ENCODE results near the gene FRMD8. TPM values are rescaled to one million over a fixed set of nuclear protein-coding genes. Genes with fewer than 3 reads are reported as not detected.
"Not testable (repeated sequence)": the region's sequence is repeated elsewhere in the genome, so short reads cannot be mapped to it uniquely, and the experiment has no call there.

The FRMD8 gene
- total RNA-seq, 4 donors from 2014 or later: 30.4 to 37.3 (median 34.7) TPM

DNA sequence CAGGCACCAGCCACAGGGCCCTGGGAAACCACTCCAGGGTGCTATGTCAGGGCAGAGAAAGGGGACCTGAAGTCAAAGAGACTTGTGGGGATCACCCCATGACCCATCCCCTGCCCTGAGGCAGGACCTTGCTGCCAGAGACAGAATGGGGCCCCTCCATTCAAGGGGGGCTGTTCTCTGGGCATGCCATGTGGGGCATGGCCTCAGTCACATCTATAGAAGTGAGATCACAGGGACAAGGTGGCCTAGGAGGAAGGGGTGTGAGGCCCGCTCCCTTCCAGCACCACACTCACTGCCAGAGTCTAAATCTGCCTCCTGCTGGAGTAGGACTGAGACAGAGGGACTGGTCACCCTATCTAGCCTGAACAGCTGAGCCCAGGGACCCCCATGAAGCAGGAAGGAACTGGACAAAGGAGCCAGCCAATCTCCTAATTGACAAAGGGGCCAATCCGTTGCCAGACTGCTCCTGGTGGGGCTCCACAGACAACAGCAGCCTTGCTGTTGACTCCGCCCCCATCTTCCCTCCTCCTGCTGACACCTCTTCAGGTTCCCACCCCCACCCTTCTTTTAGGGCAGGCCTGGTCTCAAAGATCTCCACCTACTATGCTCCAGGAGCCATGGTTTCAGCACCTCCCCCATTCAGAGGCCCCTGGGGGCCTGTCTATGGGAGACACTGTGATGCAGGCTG lies 62.1 kb downstream of the FRMD8 start:
- WGBS: 75% methylated on average over 3 of the region's 3 CpGs
- no peak for DNase-seq (ENCODE audit: extremely low spot score)

GRCh38 chr11:65451301-65451700 lies 64.9 kb downstream of the FRMD8 start:
- H3K27me3 ChIP-seq; H3K27ac ChIP-seq (replicated peaks in 1 of 4); DNase-seq (ENCODE audit: extremely low spot score); intact Hi-C loops (cut with DNase I); H3K9me3 ChIP-seq; H3K4me3 ChIP-seq; H3K36me3 ChIP-seq: not testable (repeated sequence)
- no CpG with 5 or more reads among the region's 30 CpGs for WGBS
- peaks cover 25 to 36% (median 30%) of the 10 kb centered on the region in 4 donors for H3K4me1 ChIP-seq

More for the DNA sequence above, 62.1 kb downstream of the FRMD8 start:
- TF ChIP-seq POLR2A (IDR thresholded peaks at IDR 0.05; ENCODE audit: low read depth): no peak
- peak; percentile 34 to 63 for TF ChIP-seq POLR2AphosphoS5 (IDR thresholded peaks at IDR 0.05)
- no peaks in the 10 kb centered on the region for H3K9me3 ChIP-seq
- peaks cover 13 to 31% (median 20%) of the 10 kb centered on the region in 4 donors for H3K4me1 ChIP-seq
- peak overlapping the region; percentile 40 to 78 (median 69) for H3K27ac ChIP-seq (replicated peaks in 1 of 4)
- H3K36me3 ChIP-seq: peaks cover 21 to 37% (median 31%) of the 10 kb centered on the region in 4 donors
- intact Hi-C loops (cut with DNase I): no loop called here
- H3K4me3 ChIP-seq: no peak overlapping the region
- H3K27me3 ChIP-seq: no peaks in the 10 kb centered on the region

DNA sequence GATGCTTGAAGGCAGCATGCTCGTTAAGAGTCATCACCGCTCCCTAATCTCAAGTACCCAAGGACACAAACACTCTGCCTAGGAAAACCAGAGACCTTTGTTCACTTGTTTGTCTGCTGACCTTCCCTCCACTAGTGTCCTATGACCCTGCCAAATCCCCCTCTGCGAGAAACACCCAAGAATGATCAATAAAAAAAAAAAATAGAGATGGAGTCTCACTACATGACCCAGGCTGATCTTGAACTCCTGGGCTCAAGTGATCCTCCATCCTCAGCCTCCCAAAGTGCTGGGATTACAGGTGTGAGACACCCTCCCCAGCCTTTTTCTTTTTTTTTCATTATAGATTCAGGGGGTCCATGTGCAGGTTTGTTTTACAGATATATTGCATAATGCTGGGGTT lies 65.8 kb downstream of the FRMD8 start:
- DNase-seq (ENCODE audit: extremely low spot score); H3K36me3 ChIP-seq; H3K27me3 ChIP-seq; H3K9me3 ChIP-seq; intact Hi-C loops (cut with DNase I); H3K4me3 ChIP-seq: not testable (repeated sequence)
- Histone ChIP-seq H3K4me1 (peaks cover 25 to 36% (median 31%) of the 10 kb centered on the region in 4 donors), H3K27ac (replicated peaks in 1 of 4) (peak overlapping the region; percentile 76 to 92 (median 88))
- 86% methylated on average over 1 of the region's 3 CpGs for WGBS

GRCh38 chr11:65452806-65453490 lies 66.5 kb downstream of the FRMD8 start:
- Histone ChIP-seq H3K36me3 (no peaks in the 10 kb centered on the region), H3K9me3 (no peaks in the 10 kb centered on the region), H3K27ac (replicated peaks in 1 of 4) (peak overlapping the region; percentile 76 to 92 (median 88)), H3K27me3 (no peaks in the 10 kb centered on the region), H3K4me1 (peaks cover 25 to 36% (median 31%) of the 10 kb centered on the region in 4 donors), H3K4me3 (no peak overlapping the region)
- DNase-seq (ENCODE audit: extremely low spot score): no peak
- TF ChIP-seq POLR2A (IDR thresholded peaks at IDR 0.05; ENCODE audit: low read depth) (no peak), POLR2AphosphoS5 (IDR thresholded peaks at IDR 0.05) (peak; percentile 43 to 61)
- WGBS: 50% methylated on average over 8 of the region's 8 CpGs
- intact Hi-C loops (cut with DNase I): no loop called here

DNA sequence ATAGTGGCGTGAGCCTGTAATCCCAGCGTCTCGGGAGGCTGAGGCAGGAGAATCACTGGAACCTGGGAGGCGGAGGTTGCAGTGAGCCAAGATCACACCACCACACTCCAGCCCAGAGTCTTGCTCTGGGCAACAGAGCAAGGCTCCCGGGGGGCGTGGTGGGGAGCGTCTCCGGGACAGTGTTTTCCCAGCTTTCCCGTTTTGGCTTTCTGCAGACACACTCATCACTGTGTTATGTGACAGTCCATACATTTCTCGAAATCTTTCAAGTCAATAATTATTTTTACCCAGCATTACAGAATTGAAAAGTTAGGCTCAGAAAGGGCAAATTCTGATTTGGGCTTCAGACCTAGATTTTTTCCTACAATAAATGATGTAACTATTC lies 67.9 kb downstream of the FRMD8 start:
- DNase-seq (ENCODE audit: extremely low spot score): no peak
- Histone ChIP-seq H3K9me3 (no peaks in the 10 kb centered on the region), H3K4me1 (peaks cover 25 to 36% (median 31%) of the 10 kb centered on the region in 4 donors), H3K27ac (replicated peaks in 1 of 4) (peak overlapping the region; percentile 76 to 92 (median 88)), H3K4me3 (peak overlapping the region; percentile 49 to 62 (median 58)), H3K36me3 (no peaks in the 10 kb centered on the region), H3K27me3 (no peaks in the 10 kb centered on the region)
- intact Hi-C loops (cut with DNase I): no loop called here
- TF ChIP-seq POLR2AphosphoS5 (IDR thresholded peaks at IDR 0.05): no peak
- TF ChIP-seq, protein P1, sequence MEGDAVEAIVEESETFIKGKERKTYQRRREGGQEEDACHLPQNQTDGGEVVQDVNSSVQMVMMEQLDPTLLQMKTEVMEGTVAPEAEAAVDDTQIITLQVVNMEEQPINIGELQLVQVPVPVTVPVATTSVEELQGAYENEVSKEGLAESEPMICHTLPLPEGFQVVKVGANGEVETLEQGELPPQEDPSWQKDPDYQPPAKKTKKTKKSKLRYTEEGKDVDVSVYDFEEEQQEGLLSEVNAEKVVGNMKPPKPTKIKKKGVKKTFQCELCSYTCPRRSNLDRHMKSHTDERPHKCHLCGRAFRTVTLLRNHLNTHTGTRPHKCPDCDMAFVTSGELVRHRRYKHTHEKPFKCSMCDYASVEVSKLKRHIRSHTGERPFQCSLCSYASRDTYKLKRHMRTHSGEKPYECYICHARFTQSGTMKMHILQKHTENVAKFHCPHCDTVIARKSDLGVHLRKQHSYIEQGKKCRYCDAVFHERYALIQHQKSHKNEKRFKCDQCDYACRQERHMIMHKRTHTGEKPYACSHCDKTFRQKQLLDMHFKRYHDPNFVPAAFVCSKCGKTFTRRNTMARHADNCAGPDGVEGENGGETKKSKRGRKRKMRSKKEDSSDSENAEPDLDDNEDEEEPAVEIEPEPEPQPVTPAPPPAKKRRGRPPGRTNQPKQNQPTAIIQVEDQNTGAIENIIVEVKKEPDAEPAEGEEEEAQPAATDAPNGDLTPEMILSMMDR (IDR thresholded peaks at IDR 0.05): no peak
- no peak for TF ChIP-seq EP300 (IDR thresholded peaks at IDR 0.05)
- no peak for TF ChIP-seq POLR2A (IDR thresholded peaks at IDR 0.05; ENCODE audit: low read depth)
- WGBS: 68% methylated on average over 9 of the region's 10 CpGs

DNA sequence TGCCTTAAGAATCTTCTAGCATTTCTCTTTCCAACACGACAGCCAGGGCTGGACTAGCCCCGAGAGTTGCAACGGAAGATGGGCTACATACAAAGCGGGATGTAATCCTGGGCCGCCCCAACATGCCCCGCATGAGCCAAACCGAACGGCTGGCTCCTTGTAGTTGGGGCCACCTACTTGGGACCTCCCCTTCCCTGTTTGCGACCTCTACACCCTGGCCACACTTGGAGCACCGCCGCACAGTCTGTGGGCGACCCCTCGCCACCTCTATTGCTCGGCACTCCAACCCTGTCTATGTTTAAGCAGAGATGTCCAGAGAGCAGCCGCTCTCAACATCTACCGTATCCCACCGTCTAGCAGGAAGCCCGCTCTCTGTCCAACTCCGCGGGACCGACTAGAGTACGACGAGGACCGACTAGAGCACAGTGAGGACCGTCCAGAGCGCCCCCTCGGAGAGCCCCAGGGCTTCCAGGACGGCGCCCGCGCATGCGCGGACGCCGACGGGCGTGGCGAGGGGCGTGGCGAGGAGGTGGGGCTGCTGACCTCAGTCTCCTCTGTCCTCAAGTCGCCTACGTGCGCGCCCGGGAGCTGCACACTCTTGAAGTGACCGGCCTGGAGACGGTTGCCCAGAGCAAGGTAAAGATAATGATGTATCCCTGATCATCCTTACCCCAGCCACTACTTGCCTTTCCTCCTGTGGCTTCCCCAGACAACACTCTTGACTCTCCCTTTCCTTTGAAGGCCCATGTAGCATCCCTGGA lies 68.4 kb downstream of the FRMD8 start:
- H3K27me3 ChIP-seq: no peaks in the 10 kb centered on the region
- no peaks in the 10 kb centered on the region for H3K9me3 ChIP-seq
- intact Hi-C loops (cut with DNase I): no loop called here
- H3K4me1 ChIP-seq: peaks cover 25 to 36% (median 31%) of the 10 kb centered on the region in 4 donors
- peak overlapping the region; percentile 76 to 92 (median 88) for H3K27ac ChIP-seq (replicated peaks in 1 of 4)
- TF ChIP-seq EP300 (IDR thresholded peaks at IDR 0.05): no peak
- TF ChIP-seq POLR2A (IDR thresholded peaks at IDR 0.05; ENCODE audit: low read depth): peak; percentile 76
- peak; percentile 93 to 94 for TF ChIP-seq POLR2AphosphoS5 (IDR thresholded peaks at IDR 0.05)
- TF ChIP-seq, protein P1 (IDR thresholded peaks at IDR 0.05): peak in 2 of 3 experiments; percentile 12 to 28
- H3K36me3 ChIP-seq: no peaks in the 10 kb centered on the region
- H3K4me3 ChIP-seq: peak overlapping the region; percentile 49 to 62 (median 58)
- DNase-seq (ENCODE audit: extremely low spot score): peak; percentile 97
- WGBS: 30% methylated on average over 9 of the region's 47 CpGs
